PC-3 (cell line): Measurements from ENCODE around the gene CCDC28A. TPM values are rescaled to one million over a fixed set of nuclear protein-coding genes. Genes with fewer than 3 reads are reported as not detected.

Source experiments
- ATAC-seq: fragments of 200-7000 bp; cut with Tn5 transposase; 2 replicates; pipeline ENCODE4 v1.9.1; 2020; ENCODE audit warnings: mild to moderate bottlenecking, moderate library complexity
- BruUV-seq: library from RNA; stranded (reverse); fragments of 400-500 nt; replicated peaks from 2 replicates; lab custom pipeline; 2021; lab: Mats Ljungman, UMichigan
- CTCF ChIA-PET: fragments of 300-600 bp; sonication (Branson Sonifier 250); formaldehyde crosslinking; loops from one replicate; lab custom pipeline; 2022; ENCODE audit warnings: antibody characterized with exemption; lab: Charles Lee
- POLR2A ChIA-PET: fragments of 300-600 bp; sonication (Branson Sonifier 250); formaldehyde crosslinking; loops from one replicate; lab custom pipeline; 2022; ENCODE audit warnings: antibody characterized with exemption; ENCODE audit not compliant: unreplicated experiment; lab: Charles Lee
- DNase-seq: peaks from one replicate; pipeline ENCODE4 v3.0.0-alpha.2; 2015
- H2AFZ ChIP-seq: fragments of 300-600 bp; sonication (generic); 2 replicates; pipeline ENCODE4 v1.6.0; 2016; ENCODE audit warnings: antibody characterized with exemption, low read length
- H3F3A ChIP-seq: fragments of 300-600 bp; sonication (generic); one replicate; pipeline ENCODE4 v1.6.0; 2017; ENCODE audit warnings: antibody characterized with exemption, low read length, control low read depth, mild to moderate bottlenecking; ENCODE audit not compliant: unreplicated experiment
- H3K27ac ChIP-seq: fragments of 300-600 bp; sonication (generic); 2 replicates; pipeline ENCODE4 v1.5.1; 2016; ENCODE audit warnings: mild to moderate bottlenecking, low read length
- H3K27me3 ChIP-seq: fragments of 300-600 bp; sonication (generic); 2 replicates; pipeline ENCODE4 v1.6.1; 2016; ENCODE audit warnings: low read length, mixed read lengths
- H3K36me3 ChIP-seq: fragments of 300-600 bp; sonication (generic); 2 replicates; pipeline ENCODE4 v1.6.1; 2016; ENCODE audit warnings: low read depth, mixed run types, low read length, mixed read lengths
- H3K4me1 ChIP-seq: fragments of 300-600 bp; sonication (generic); 2 replicates; pipeline ENCODE4 v1.5.1; 2016; ENCODE audit warnings: low read length; ENCODE audit not compliant: insufficient read depth
- H3K4me2 ChIP-seq: fragments of 300-600 bp; sonication (generic); 2 replicates; pipeline ENCODE4 v1.6.0; 2016; ENCODE audit warnings: low read length
- H3K4me3 ChIP-seq: fragments of 300-600 bp; sonication (generic); 2 replicates; pipeline ENCODE4 v1.5.1; 2016; ENCODE audit warnings: mild to moderate bottlenecking, low read length, mixed read lengths
- H3K79me2 ChIP-seq: fragments of 300-600 bp; sonication (generic); 2 replicates; pipeline ENCODE4 v1.6.1; 2017; ENCODE audit warnings: low read length, mixed read lengths
- H3K9ac ChIP-seq: fragments of 300-600 bp; sonication (generic); 2 replicates; pipeline ENCODE4 v1.6.0; 2016; ENCODE audit warnings: mild to moderate bottlenecking, low read length
- H3K9me2 ChIP-seq: fragments of 300-600 bp; sonication (generic); replicated peaks from 2 replicates; pipeline ENCODE4 v1.6.1; 2016; ENCODE audit warnings: mixed run types, low read length, mixed read lengths
- H3K9me3 ChIP-seq: fragments of 300-600 bp; sonication (generic); 2 replicates; pipeline ENCODE4 v1.6.1; 2016; ENCODE audit warnings: low read length, mixed read lengths
- H4K20me1 ChIP-seq: fragments of 300-600 bp; sonication (generic); 2 replicates; pipeline ENCODE4 v1.6.1; 2016; ENCODE audit warnings: low read length, mixed read lengths
- EZH2 ChIP-seq: fragments of 300-600 bp; sonication (generic); IDR thresholded peaks from one replicate; pipeline ENCODE4 v1.6.1; 2017; ENCODE audit warnings: antibody characterized with exemption, mild to moderate bottlenecking, low read length; ENCODE audit not compliant: unreplicated experiment
- EZH2phosphoT487 ChIP-seq: fragments of 300-600 bp; sonication (generic); IDR thresholded peaks from 2 replicates; pipeline ENCODE4 v1.6.1; 2018; ENCODE audit warnings: mild to moderate bottlenecking, antibody characterized with exemption, low read length, borderline replicate concordance
- intact Hi-C: fragments of 100-400 bp; cut with micrococcal nuclease; formaldehyde crosslinking; loops from 2 replicates; pipeline ENCODE4 v1.9.0; 2023
- total RNA-seq: library from RNA; depleted of rRNA; stranded (reverse); fragments of >200 nt; gene quantifications from 2 replicates; pipeline ENCODE4 v1.2.3, GENCODE V29; 2014
- TF ChIP-seq, protein P1 (sequence below): fragments of 300-600 bp; sonication (generic); conservative IDR thresholded peaks from 2 replicates; pipeline ENCODE4 v1.5.1; 2017; ENCODE audit warnings: antibody characterized with exemption, low read depth, mild to moderate bottlenecking, low read length

The CCDC28A gene
- total RNA-seq, 1 experiment from 2014 or later: 5.8 TPM

DNA sequence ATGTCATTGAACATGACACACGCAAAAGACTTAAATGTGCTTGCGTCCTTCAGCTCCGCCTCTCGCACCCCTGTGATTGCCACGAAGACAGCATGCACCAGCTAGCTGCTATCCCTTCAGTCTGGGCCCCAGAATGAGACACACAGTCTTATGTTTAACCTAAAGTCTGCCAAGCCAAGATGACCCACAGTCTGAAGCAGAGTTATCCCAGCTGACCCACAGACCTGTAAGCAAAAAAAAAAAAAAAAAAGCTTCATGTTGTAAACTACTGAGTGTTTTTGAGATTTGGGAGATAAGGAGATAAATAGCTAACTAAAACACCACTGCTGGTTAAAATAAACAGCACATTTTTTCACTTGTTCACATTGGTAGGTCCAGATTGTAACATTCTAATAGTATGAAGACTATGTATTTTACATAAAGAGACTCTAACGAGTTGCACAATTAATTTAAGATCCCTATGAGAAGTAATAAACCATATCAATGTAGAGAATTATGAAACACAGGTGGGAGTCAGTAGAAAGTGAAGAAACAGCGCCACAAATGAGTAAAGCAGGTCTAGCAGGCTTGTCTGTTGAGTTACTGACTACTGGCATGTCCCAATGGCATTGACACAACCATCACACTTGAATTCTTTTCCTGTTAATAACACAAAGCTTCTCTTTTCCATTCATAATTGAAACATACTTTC lies 47.4 kb upstream of the CCDC28A start:
- BruUV-seq: no TSS peak
- POLR2A ChIA-PET: no interaction called here
- ATAC-seq: no peak

DNA sequence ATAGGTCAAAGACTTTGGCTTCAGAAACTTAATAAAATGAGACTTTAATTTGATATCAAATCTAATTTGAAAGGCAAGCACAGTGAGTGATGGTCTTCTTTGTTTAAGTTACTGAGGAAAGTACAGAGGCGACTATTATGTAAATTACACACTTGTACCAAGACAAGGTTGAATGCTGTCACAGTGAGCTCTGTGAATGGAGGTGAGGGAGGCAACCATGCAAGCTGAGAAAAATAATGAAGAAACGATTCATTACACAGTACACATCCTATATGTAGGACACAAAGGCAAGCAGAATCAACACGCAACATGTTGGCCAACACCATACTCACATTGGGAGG lies 46.8 kb upstream of the CCDC28A start:
- H3K4me2 ChIP-seq: no peak overlapping the region
- intact Hi-C loops: no loop called here
- POLR2A ChIA-PET: no interaction called here
- H2AFZ ChIP-seq: no peak overlapping the region
- DNase-seq (no peak), ATAC-seq (no peak)
- no peaks in the 10 kb centered on the region for H3K79me2 ChIP-seq
- H3K9ac ChIP-seq: no peak overlapping the region
- H3K4me1 ChIP-seq: peaks cover 4% of the 10 kb centered on the region; the same call in 1 of the 2 replicates
- no peaks in the 10 kb centered on the region for H4K20me1 ChIP-seq
- no peaks in the 10 kb centered on the region for H3K9me2 ChIP-seq
- no peaks in the 10 kb centered on the region for H3K36me3 ChIP-seq
- CTCF ChIA-PET: no interaction called here
- H3F3A ChIP-seq: no peaks in the 10 kb centered on the region
- no TSS peak for BruUV-seq
- no peak overlapping the region for H3K4me3 ChIP-seq
- no peak for TF ChIP-seq EZH2phosphoT487
- TF ChIP-seq, protein P1, sequence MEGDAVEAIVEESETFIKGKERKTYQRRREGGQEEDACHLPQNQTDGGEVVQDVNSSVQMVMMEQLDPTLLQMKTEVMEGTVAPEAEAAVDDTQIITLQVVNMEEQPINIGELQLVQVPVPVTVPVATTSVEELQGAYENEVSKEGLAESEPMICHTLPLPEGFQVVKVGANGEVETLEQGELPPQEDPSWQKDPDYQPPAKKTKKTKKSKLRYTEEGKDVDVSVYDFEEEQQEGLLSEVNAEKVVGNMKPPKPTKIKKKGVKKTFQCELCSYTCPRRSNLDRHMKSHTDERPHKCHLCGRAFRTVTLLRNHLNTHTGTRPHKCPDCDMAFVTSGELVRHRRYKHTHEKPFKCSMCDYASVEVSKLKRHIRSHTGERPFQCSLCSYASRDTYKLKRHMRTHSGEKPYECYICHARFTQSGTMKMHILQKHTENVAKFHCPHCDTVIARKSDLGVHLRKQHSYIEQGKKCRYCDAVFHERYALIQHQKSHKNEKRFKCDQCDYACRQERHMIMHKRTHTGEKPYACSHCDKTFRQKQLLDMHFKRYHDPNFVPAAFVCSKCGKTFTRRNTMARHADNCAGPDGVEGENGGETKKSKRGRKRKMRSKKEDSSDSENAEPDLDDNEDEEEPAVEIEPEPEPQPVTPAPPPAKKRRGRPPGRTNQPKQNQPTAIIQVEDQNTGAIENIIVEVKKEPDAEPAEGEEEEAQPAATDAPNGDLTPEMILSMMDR: no peak
- TF ChIP-seq EZH2: no peak
- H3K27me3 ChIP-seq: no peaks in the 10 kb centered on the region
- H3K9me3 ChIP-seq: no peaks in the 10 kb centered on the region
- no peak overlapping the region for H3K27ac ChIP-seq

More for the DNA sequence above, 47.4 kb upstream of the CCDC28A start:
- Histone ChIP-seq H3K4me2 (no peak overlapping the region), H3K4me1 (peaks cover 4% of the 10 kb centered on the region; the same call in 1 of the 2 replicates), H3F3A (no peaks in the 10 kb centered on the region), H3K27ac (no peak overlapping the region), H3K9me2 (no peaks in the 10 kb centered on the region), H3K4me3 (no peak overlapping the region), H4K20me1 (no peaks in the 10 kb centered on the region), H2AFZ (no peak overlapping the region), H3K27me3 (no peaks in the 10 kb centered on the region), H3K9ac (no peak overlapping the region), H3K9me3 (no peaks in the 10 kb centered on the region), H3K36me3 (no peaks in the 10 kb centered on the region), H3K79me2 (no peaks in the 10 kb centered on the region)
- TF ChIP-seq EZH2phosphoT487: no peak
- no peak for TF ChIP-seq EZH2
- TF ChIP-seq, protein P1: no peak
- intact Hi-C loops: no loop called here
- DNase-seq: no peak
- CTCF ChIA-PET: no interaction called here

DNA sequence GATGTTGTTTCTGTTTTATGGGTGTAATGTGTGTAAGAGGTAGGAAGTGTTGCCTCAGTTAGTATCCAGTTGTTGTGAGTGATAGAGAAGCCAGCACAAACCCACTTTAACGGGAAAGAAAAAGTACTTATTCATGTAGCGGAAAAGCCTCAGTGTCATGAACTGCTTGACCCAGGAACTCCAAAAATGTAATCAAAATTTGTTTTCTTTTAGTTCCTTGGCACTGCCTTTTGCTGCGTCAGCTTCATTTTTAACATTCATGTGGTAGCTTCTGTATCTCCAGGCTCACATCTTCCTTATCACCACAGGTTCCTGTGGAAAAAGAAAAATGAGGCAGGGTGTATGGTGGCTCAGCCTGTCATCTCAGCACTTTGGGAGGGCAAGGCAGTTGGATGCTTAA lies 46.4 kb upstream of the CCDC28A start:
- Histone ChIP-seq H3K27me3 (no peaks in the 10 kb centered on the region), H3K9ac (no peak overlapping the region), H3K36me3 (no peaks in the 10 kb centered on the region), H3K9me2 (no peaks in the 10 kb centered on the region), H3K9me3 (no peaks in the 10 kb centered on the region), H3K27ac (no peak overlapping the region), H2AFZ (no peak overlapping the region), H3K79me2 (no peaks in the 10 kb centered on the region), H4K20me1 (no peaks in the 10 kb centered on the region), H3K4me1 (peaks cover 4% of the 10 kb centered on the region; the same call in 1 of the 2 replicates), H3F3A (no peaks in the 10 kb centered on the region), H3K4me3 (no peak overlapping the region), H3K4me2 (no peak overlapping the region)
- ATAC-seq: no peak
- intact Hi-C loops: no loop called here
- ChIA-PET POLR2A (no interaction called here), CTCF (no interaction called here)
- BruUV-seq: no TSS peak
- no peak for DNase-seq
- TF ChIP-seq EZH2phosphoT487 (no peak), EZH2 (no peak)
- TF ChIP-seq, protein P1: no peak
